Fibroblast of skin of right biceps (primary cell): ENCODE measurements around the gene CYP46A1.

Experiments used
- DNase-seq: peaks from one replicate; pipeline ENCODE4 v3.0.0-alpha.2; 2013

CYP46A1 gene

GRCh38 chr14:99747582-99748330 is 63.7 kb downstream of the CYP46A1 start:
- DNase-seq, result no peak

GRCh38 chr14:99748529-99748928 is 64.4 kb downstream of the CYP46A1 start:
- no peak for DNase-seq

GRCh38 chr14:99749142-99749541 is 65.0 kb downstream of the CYP46A1 start:
- no peak for DNase-seq

- DNase-seq, result no peak
Observed at GRCh38 chr14:99749763-99750715, 65.9 kb downstream of the CYP46A1 start.

- DNase-seq, result no peak
Observed at GRCh38 chr14:99750746-99751450, 66.8 kb downstream of the CYP46A1 start.

GRCh38 chr14:99751539-99752485 is 67.7 kb downstream of the CYP46A1 start:
- DNase-seq, result peak; percentile 60

GRCh38 chr14:99752486-99753121 is 68.5 kb downstream of the CYP46A1 start:
- peak; percentile 80 for DNase-seq

- DNase-seq, result no peak
Observed at GRCh38 chr14:99753225-99754140, 69.4 kb downstream of the CYP46A1 start.

- DNase-seq, result no peak
Observed at GRCh38 chr14:99754141-99755067, 70.3 kb downstream of the CYP46A1 start.

- DNase-seq, result no peak
Observed at GRCh38 chr14:99755068-99755405, 70.9 kb downstream of the CYP46A1 start.

- DNase-seq, result peak; percentile 80
Observed at GRCh38 chr14:99755629-99756603, 71.8 kb downstream of the CYP46A1 start.

- peak; percentile 38 for DNase-seq
Observed at GRCh38 chr14:99756796-99757195, 72.7 kb downstream of the CYP46A1 start.

GRCh38 chr14:99757331-99758070 is 73.4 kb downstream of the CYP46A1 start:
- peak; percentile 96 for DNase-seq

GRCh38 chr14:99758121-99758821 is 74.2 kb downstream of the CYP46A1 start:
- DNase-seq, result peak; percentile 98

- DNase-seq, result no peak
Observed at GRCh38 chr14:99758872-99759545, 74.9 kb downstream of the CYP46A1 start.

- DNase-seq, result no peak
Observed at GRCh38 chr14:99759546-99759925, 75.4 kb downstream of the CYP46A1 start.
